Raji (cell line): ENCODE results near the gene BICD1.

Experiments used
- POLR2A ChIP-seq: IDR thresholded peaks from 2 replicates; pipeline ENCODE4 v1.6.1; 2011; ENCODE audit warnings: low read depth, low read length, control low read depth; ENCODE audit not compliant: insufficient read depth

Gene BICD1

GRCh38 chr12:32353540-32353939 is 246.9 kb downstream of the BICD1 start:
- no peak for TF ChIP-seq POLR2A

GRCh38 chr12:32357601-32358249 is 251.1 kb downstream of the BICD1 start:
- no peak for TF ChIP-seq POLR2A

- no peak for TF ChIP-seq POLR2A
Measured at GRCh38 chr12:32360956-32361355, 254.3 kb downstream of the BICD1 start.

GRCh38 chr12:32362892-32363291 is 256.2 kb downstream of the BICD1 start:
- TF ChIP-seq POLR2A: no peak

- TF ChIP-seq POLR2A: no peak
Measured at GRCh38 chr12:32365473-32366064, 258.9 kb downstream of the BICD1 start.

GRCh38 chr12:32366714-32367113 is 260.1 kb downstream of the BICD1 start:
- TF ChIP-seq POLR2A: no peak

- no peak for TF ChIP-seq POLR2A
Measured at GRCh38 chr12:32367381-32367780, 260.7 kb downstream of the BICD1 start.

- TF ChIP-seq POLR2A: no peak
Measured at GRCh38 chr12:32369202-32369601, 262.6 kb downstream of the BICD1 start.

- no peak for TF ChIP-seq POLR2A
Measured at GRCh38 chr12:32377344-32378055, 270.9 kb downstream of the BICD1 start.

- TF ChIP-seq POLR2A: no peak
Measured at GRCh38 chr12:32379213-32379612, 272.6 kb downstream of the BICD1 start.

- TF ChIP-seq POLR2A: no peak
Measured at GRCh38 chr12:32379667-32380066, 273.0 kb downstream of the BICD1 start.

- TF ChIP-seq POLR2A: no peak
Measured at GRCh38 chr12:32382226-32382625, 275.6 kb downstream of the BICD1 start.

GRCh38 chr12:32390572-32391219 is 284.0 kb downstream of the BICD1 start:
- no peak for TF ChIP-seq POLR2A

GRCh38 chr12:32395026-32395425 is 288.4 kb downstream of the BICD1 start:
- no peak for TF ChIP-seq POLR2A

- no peak for TF ChIP-seq POLR2A
Measured at GRCh38 chr12:32397696-32398095, 291.0 kb downstream of the BICD1 start.

- no peak for TF ChIP-seq POLR2A
Measured at GRCh38 chr12:32398181-32398580, 291.5 kb downstream of the BICD1 start.
